ENCODE data around the gene APOL1. TPM values are rescaled to one million over a fixed set of nuclear protein-coding genes. Genes with fewer than 3 reads are reported as not detected.

The APOL1 gene
- total and polyA plus RNA-seq, 9 of the 15 experiments (the other 6 are each of a cell fraction or from before 2014, with no cell fraction given), result 2.5 to 9.7 (median 5.6) TPM

GRCh38 chr22:36316419-36316818 is 63.5 kb downstream of the APOL1 start:
- ChIA-PET CTCF (ENCODE audit: low intra/inter-chr PET ratio) (no interaction called here), POLR2A (interaction anchor here (1.5 kb wide), 1 partner anchor 10 kb away, joined by 3 read pairs; no protein-coding TSS in a partner anchor)
- 95% methylated on average over 11 of the region's 14 CpGs for WGBS (ENCODE audit: insufficient coverage, low coverage, missing lambda C conversion rate)
- DNase-seq (ENCODE audit: extremely low read depth in 1 of 4, low spot score in 3 of 4) (no peak), ATAC-seq (no peak), FAIRE-seq (no peak)
- no peak overlapping the region for H3K9ac ChIP-seq (ENCODE audit: insufficient read depth in 1 of 2, low read depth in 2 of 2, low read length in 2 of 2)
- H3K9me1 ChIP-seq (ENCODE audit: control insufficient read depth, insufficient read depth, low read length), result no peaks in the 10 kb centered on the region
- H3K36me3 ChIP-seq (ENCODE audit: control insufficient read depth, insufficient read depth, low read length), result peaks cover 73% of the 10 kb centered on the region
- H3K27me3 ChIP-seq (ENCODE audit: control insufficient read depth in 2 of 2, insufficient read depth in 2 of 2, low read length in 2 of 2), result no peaks in the 10 kb centered on the region
- H4K20me1 ChIP-seq (replicated peaks; ENCODE audit: control insufficient read depth, insufficient read depth, low read length), result no peaks in the 10 kb centered on the region
- TF ChIP-seq RNF2 (IDR thresholded peaks at IDR 0.05) (no peak), REST (IDR thresholded peaks at IDR 0.05; ENCODE audit: borderline replicate concordance) (no peak), REST (CRISPR knock-in tag; IDR thresholded peaks at IDR 0.05; ENCODE audit: low read depth) (no peak), SIX5 (IDR thresholded peaks at IDR 0.05; ENCODE audit: borderline replicate concordance in 1 of 2, insufficient read depth in 1 of 2, low read depth in 1 of 2, low read length in 2 of 2) (no peak), ZNF583 (CRISPR knock-in tag; IDR thresholded peaks at IDR 0.05) (no peak), MECOM (CRISPR knock-in tag; IDR thresholded peaks at IDR 0.05) (no peak), ILF3 (IDR thresholded peaks at IDR 0.05; ENCODE audit: borderline replicate concordance) (no peak), CBFB (CRISPR knock-in tag; IDR thresholded peaks at IDR 0.05) (no peak), HMGXB4 (CRISPR knock-in tag; IDR thresholded peaks at IDR 0.05) (no peak), ZBTB2 (IDR thresholded peaks at IDR 0.05) (no peak), ZNF41 (CRISPR knock-in tag; conservative IDR thresholded peaks at IDR 0.05) (no peak)
- H2AFZ ChIP-seq (ENCODE audit: low read depth, low read length), result no peak overlapping the region
- H3K79me2 ChIP-seq (ENCODE audit: control insufficient read depth, insufficient read depth, low read length), result no peaks in the 10 kb centered on the region
- in situ Hi-C loops (cut with MboI), result no loop called here
- H3K4me2 ChIP-seq (ENCODE audit: insufficient read depth, low read length), result no peak overlapping the region
- no peak overlapping the region for H3K27ac ChIP-seq (ENCODE audit: extremely low read depth, low read depth, low read length)
- intact Hi-C loops (cut with micrococcal nuclease), result no loop called here
- no peak overlapping the region for H3K4me3 ChIP-seq
- H3K9me3 ChIP-seq (replicated peaks; ENCODE audit: control insufficient read depth, insufficient read depth, low read depth, low read length), result no peaks in the 10 kb centered on the region
- BruUV-seq (replicated peaks), result TSS peak; percentile 11
- no peaks in the 10 kb centered on the region for H3K4me1 ChIP-seq (replicated peaks in 1 of 2; ENCODE audit: control insufficient read depth in 2 of 2, insufficient read depth in 2 of 2, low read length in 2 of 2)

All from K562 (cell line).